WTC11 (cell line): ENCODE results near the gene KIF2A. TPM values are rescaled to one million over a fixed set of nuclear protein-coding genes. Genes with fewer than 3 reads are reported as not detected.

ENCODE experiments used
- ATAC-seq: fragments of 200-7000 bp; cut with Tn5 transposase; 2 replicates; pipeline ENCODE4 v1.10.0; 2021; ENCODE audit warnings: mild to moderate bottlenecking, moderate library complexity
- CTCF ChIA-PET: fragments of 300-600 bp; sonication (Branson Sonifier 250); formaldehyde crosslinking; loops from one replicate; lab custom pipeline; 2021; ENCODE audit warnings: antibody characterized with exemption; lab: Charles Lee
- POLR2A ChIA-PET: fragments of 350-600 bp; sonication (Branson Sonifier 250); formaldehyde crosslinking; loops from one replicate; lab custom pipeline; 2021; ENCODE audit warnings: antibody characterized with exemption; lab: Charles Lee
- DNase-seq: peaks from one replicate; pipeline ENCODE4 v3.0.0; 2021; ENCODE audit warnings: low spot score
- H3K27ac Mint-ChIP-seq: 2 replicates; pipeline ENCODE4 v1.8.0; 2021; ENCODE audit warnings: mixed read lengths
- H3K27me3 Mint-ChIP-seq: 2 replicates; pipeline ENCODE4 v1.8.0; 2021; ENCODE audit warnings: low read depth, mild to moderate bottlenecking, moderate library complexity, mixed read lengths
- H3K36me3 Mint-ChIP-seq: 2 replicates; pipeline ENCODE4 v1.8.0; 2021; ENCODE audit warnings: mixed read lengths
- H3K4me1 Mint-ChIP-seq: 2 replicates; pipeline ENCODE4 v1.8.0; 2022; ENCODE audit warnings: mixed read lengths
- H3K4me3 Mint-ChIP-seq: 2 replicates; pipeline ENCODE4 v1.8.0; 2021; ENCODE audit warnings: mild to moderate bottlenecking, moderate library complexity, mixed read lengths
- H3K9me3 Mint-ChIP-seq: 2 replicates; pipeline ENCODE4 v1.8.0; 2021; ENCODE audit warnings: mixed read lengths
- AFF4 ChIP-seq: sonication (generic); formaldehyde crosslinking; IDR thresholded peaks from 2 replicates; pipeline ENCODE4 v1.8.1; 2023; ENCODE audit warnings: mild to moderate bottlenecking, missing genetic modification reagents, borderline replicate concordance
- CREB1 ChIP-seq: sonication (generic); formaldehyde crosslinking; IDR thresholded peaks from 2 replicates; pipeline ENCODE4 v1.8.0; 2023; ENCODE audit warnings: mild to moderate bottlenecking, missing genetic modification reagents
- E2F4 ChIP-seq: sonication (generic); formaldehyde crosslinking; IDR thresholded peaks from 2 replicates; pipeline ENCODE4 v1.8.1; 2022; ENCODE audit warnings: low read depth, mild to moderate bottlenecking, moderate library complexity, missing genetic modification reagents, borderline replicate concordance
- FOXK1 ChIP-seq: sonication (generic); formaldehyde crosslinking; IDR thresholded peaks from 2 replicates; pipeline ENCODE4 v1.8.0; 2022; ENCODE audit warnings: mild to moderate bottlenecking, moderate library complexity, missing genetic modification reagents
- FOXP1 ChIP-seq: sonication (generic); formaldehyde crosslinking; IDR thresholded peaks from 2 replicates; pipeline ENCODE4 v1.8.0; 2022; ENCODE audit warnings: missing genetic modification reagents, mild to moderate bottlenecking, moderate library complexity, borderline replicate concordance
- SOX15 ChIP-seq: fragments of 250-450 bp; sonication (Bioruptor Pico); IDR thresholded peaks from 2 replicates; pipeline ENCODE4 v1.9.0; 2021; ENCODE audit warnings: mild to moderate bottlenecking
- TEAD4 ChIP-seq: sonication (generic); formaldehyde crosslinking; IDR thresholded peaks from 2 replicates; pipeline ENCODE4 v1.8.0; 2022; ENCODE audit warnings: mild to moderate bottlenecking, missing genetic modification reagents
- USF1 ChIP-seq: sonication (generic); formaldehyde crosslinking; IDR thresholded peaks from 2 replicates; pipeline ENCODE4 v1.8.0; 2022; ENCODE audit warnings: mild to moderate bottlenecking, missing genetic modification reagents
- ZMAT4 ChIP-seq: fragments of 250-450 bp; sonication (Bioruptor Pico); IDR thresholded peaks from 2 replicates; pipeline ENCODE4 v1.9.0; 2021; ENCODE audit warnings: mild to moderate bottlenecking
- ZNF121 ChIP-seq: sonication (generic); formaldehyde crosslinking; IDR thresholded peaks from 2 replicates; pipeline ENCODE4 v1.8.0; 2023; ENCODE audit warnings: missing genetic modification reagents
- ZNF263 ChIP-seq: sonication (generic); formaldehyde crosslinking; IDR thresholded peaks from 2 replicates; pipeline ENCODE4 v1.8.1; 2022; ENCODE audit warnings: low read depth, mild to moderate bottlenecking, moderate library complexity, missing genetic modification reagents
- ZNF281 ChIP-seq: sonication (generic); formaldehyde crosslinking; IDR thresholded peaks from 2 replicates; pipeline ENCODE4 v1.8.0; 2023; ENCODE audit warnings: mild to moderate bottlenecking, missing genetic modification reagents
- ZNF425 ChIP-seq: fragments of 250-450 bp; sonication (Bioruptor Pico); conservative IDR thresholded peaks from 2 replicates; pipeline ENCODE4 v1.9.0; 2021; ENCODE audit warnings: mild to moderate bottlenecking
- total RNA-seq: library from RNA; stranded (reverse); gene quantifications from 3 replicates; pipeline ENCODE4 v1.2.3, GENCODE V29; 2021

The KIF2A gene
- total RNA-seq, 1 experiment from 2014 or later: 77.8 TPM

- Mint-ChIP-seq H3K36me3 (no peaks in the 10 kb centered on the region), H3K4me1 (peaks cover 4% of the 10 kb centered on the region; the same call in 1 of the 2 replicates), H3K4me3 (no peak overlapping the region), H3K27ac (peak overlapping the region; percentile 41), H3K9me3 (no peaks in the 10 kb centered on the region), H3K27me3 (no peaks in the 10 kb centered on the region)
- ChIA-PET POLR2A (no interaction called here), CTCF (no interaction called here)
- ATAC-seq (no peak), DNase-seq (no peak)
- TF ChIP-seq FOXK1 (CRISPR knock-in tag): no peak
- TF ChIP-seq ZNF425 (CRISPR knock-in tag): no peak
- no peak for TF ChIP-seq SOX15
- no peak for TF ChIP-seq CREB1 (CRISPR knock-in tag)
- TF ChIP-seq ZMAT4 (CRISPR knock-in tag): no peak
- no peak for TF ChIP-seq TEAD4
These were observed 35.9 kb downstream of the KIF2A start for GRCh38 chr5:62341783-62342475.

GRCh38 chr5:62342476-62342837 is 36.5 kb downstream of the KIF2A start:
- CTCF ChIA-PET: no interaction called here
- Mint-ChIP-seq H3K27ac (no peak overlapping the region), H3K27me3 (no peaks in the 10 kb centered on the region), H3K4me3 (no peak overlapping the region), H3K4me1 (peaks cover 4% of the 10 kb centered on the region; the same call in 1 of the 2 replicates), H3K36me3 (no peaks in the 10 kb centered on the region), H3K9me3 (no peaks in the 10 kb centered on the region)
- POLR2A ChIA-PET: no interaction called here
- ATAC-seq (no peak), DNase-seq (no peak)
- TF ChIP-seq ZNF121 (no peak), FOXP1 (CRISPR knock-in tag) (no peak), ZNF263 (CRISPR knock-in tag) (no peak), AFF4 (CRISPR knock-in tag) (no peak), E2F4 (CRISPR knock-in tag) (no peak), USF1 (CRISPR knock-in tag) (no peak), ZNF281 (CRISPR knock-in tag) (no peak)
